NT2/D1 (cell line): ENCODE measurements around the gene PITRM1.

Source experiments
- DNase-seq: peaks from one replicate; pipeline ENCODE4 v3.0.0-alpha.2; 2011; ENCODE audit warnings: low read depth, low spot score
- H3K27me3 ChIP-seq: 2 replicates; pipeline ENCODE4 v1.6.0; 2011; ENCODE audit warnings: mild to moderate bottlenecking; ENCODE audit not compliant: insufficient read length, insufficient read depth
- H3K36me3 ChIP-seq: 2 replicates; pipeline ENCODE4 v1.6.1; 2011; ENCODE audit warnings: mild to moderate bottlenecking, low read length, mixed read lengths; ENCODE audit not compliant: insufficient read depth, insufficient read length
- H3K4me1 ChIP-seq: 2 replicates; pipeline ENCODE4 v1.5.1; 2011; ENCODE audit not compliant: insufficient read depth, insufficient read length
- H3K4me3 ChIP-seq: 2 replicates; pipeline ENCODE4 v1.5.1; 2011; ENCODE audit warnings: low read depth; ENCODE audit not compliant: insufficient read length
- H3K9ac ChIP-seq: 2 replicates; pipeline ENCODE4 v1.6.0; 2011; ENCODE audit warnings: low read depth; ENCODE audit not compliant: insufficient read length
- H3K9me3 ChIP-seq: 2 replicates; pipeline ENCODE4 v1.5.1; 2011; ENCODE audit warnings: mild to moderate bottlenecking, low read length; ENCODE audit not compliant: insufficient read depth
- SUZ12 ChIP-seq: IDR thresholded peaks from 2 replicates; pipeline ENCODE4 v1.6.1; 2011; ENCODE audit not compliant: insufficient read length, insufficient read depth; ENCODE audit errors: extremely low read depth
- YY1 ChIP-seq: IDR thresholded peaks from 2 replicates; pipeline ENCODE4 v1.6.1; 2011; ENCODE audit not compliant: insufficient read length, insufficient read depth
- ZNF274 ChIP-seq: IDR thresholded peaks from 2 replicates; pipeline ENCODE4 v1.6.1; 2011; ENCODE audit warnings: mild to moderate bottlenecking, low read depth, low read length

Gene PITRM1

GRCh38 chr10:3095373-3096139, 77.0 kb downstream of the PITRM1 start:
- Histone ChIP-seq H3K9me3 (no peaks in the 10 kb centered on the region), H3K4me3 (no peak overlapping the region), H3K4me1 (peaks cover 6% of the 10 kb centered on the region), H3K9ac (no peak overlapping the region), H3K36me3 (peaks cover 40% of the 10 kb centered on the region), H3K27me3 (no peaks in the 10 kb centered on the region)
- TF ChIP-seq YY1 (no peak), ZNF274 (no peak), SUZ12 (no peak)
- no peak for DNase-seq

DNA sequence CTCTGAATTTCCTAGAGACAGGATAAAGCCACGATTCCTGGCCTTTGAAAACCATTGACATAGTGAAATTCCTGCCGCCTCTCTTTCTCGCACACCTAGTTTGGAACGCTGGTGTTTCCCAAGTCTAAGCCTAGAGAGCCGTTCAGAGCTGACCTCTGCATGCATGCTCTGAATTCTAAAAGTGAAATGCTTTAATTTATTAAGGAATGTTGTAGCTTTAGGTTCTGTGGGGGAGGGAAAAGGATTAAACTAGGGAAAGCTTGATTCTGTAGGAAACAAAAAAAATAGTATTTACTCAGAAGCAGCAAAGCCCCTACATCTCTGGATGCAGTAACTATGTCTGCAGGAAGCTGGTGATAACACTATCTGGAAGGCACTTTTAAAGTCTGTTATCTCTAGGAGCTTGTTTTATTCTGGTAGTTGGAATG, 78.0 kb downstream of the PITRM1 start:
- H3K9ac ChIP-seq = no peak overlapping the region
- H3K4me3 ChIP-seq = no peak overlapping the region
- no peak for DNase-seq
- no peaks in the 10 kb centered on the region for H3K9me3 ChIP-seq
- H3K27me3 ChIP-seq = no peaks in the 10 kb centered on the region
- H3K4me1 ChIP-seq = peaks cover 8% of the 10 kb centered on the region
- no peak for TF ChIP-seq YY1
- no peak for TF ChIP-seq SUZ12
- TF ChIP-seq ZNF274 = no peak
- H3K36me3 ChIP-seq = peaks cover 32% of the 10 kb centered on the region

GRCh38 chr10:3093996-3094395, 78.6 kb downstream of the PITRM1 start:
- peaks cover 8% of the 10 kb centered on the region for H3K4me1 ChIP-seq
- H3K36me3 ChIP-seq = peaks cover 28% of the 10 kb centered on the region
- DNase-seq = no peak
- H3K27me3 ChIP-seq = no peaks in the 10 kb centered on the region
- no peaks in the 10 kb centered on the region for H3K9me3 ChIP-seq
- H3K9ac ChIP-seq = no peak overlapping the region
- no peak for TF ChIP-seq SUZ12
- no peak overlapping the region for H3K4me3 ChIP-seq

DNA sequence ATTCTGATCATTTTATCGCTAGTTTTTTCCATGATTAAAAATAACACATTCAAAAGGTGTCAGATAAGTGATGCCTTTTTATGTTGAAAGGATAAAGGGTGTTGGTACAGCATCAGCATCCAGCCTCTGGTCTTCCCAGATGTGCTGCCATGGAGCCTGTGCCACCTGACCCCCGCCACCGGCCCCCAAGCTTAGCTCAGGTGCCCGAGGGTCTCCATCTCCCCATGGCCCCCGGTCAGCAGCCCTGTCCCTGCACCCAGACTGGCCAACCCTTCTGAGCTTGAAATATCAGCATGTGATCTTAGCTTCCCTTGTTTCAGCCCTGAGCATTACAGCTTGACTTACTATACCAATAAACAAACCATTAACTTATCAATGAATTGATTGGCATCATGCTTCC, 80.7 kb downstream of the PITRM1 start:
- peaks cover 24% of the 10 kb centered on the region for H3K36me3 ChIP-seq
- H3K4me3 ChIP-seq = no peak overlapping the region
- DNase-seq = no peak
- peaks cover 3% of the 10 kb centered on the region for H3K4me1 ChIP-seq
- H3K9ac ChIP-seq = no peak overlapping the region
- TF ChIP-seq YY1 (no peak), ZNF274 (no peak), SUZ12 (no peak)
- H3K9me3 ChIP-seq = no peaks in the 10 kb centered on the region
- no peaks in the 10 kb centered on the region for H3K27me3 ChIP-seq

- DNase-seq = no peak
- no peak for TF ChIP-seq YY1
- no peak for TF ChIP-seq ZNF274
- no peak for TF ChIP-seq SUZ12
- Histone ChIP-seq H3K36me3 (peaks cover 31% of the 10 kb centered on the region), H3K4me1 (peaks cover 3% of the 10 kb centered on the region), H3K27me3 (no peaks in the 10 kb centered on the region), H3K4me3 (no peak overlapping the region), H3K9me3 (no peaks in the 10 kb centered on the region), H3K9ac (no peak overlapping the region)
Measured at GRCh38 chr10:3090914-3091787, 81.4 kb downstream of the PITRM1 start.

DNA sequence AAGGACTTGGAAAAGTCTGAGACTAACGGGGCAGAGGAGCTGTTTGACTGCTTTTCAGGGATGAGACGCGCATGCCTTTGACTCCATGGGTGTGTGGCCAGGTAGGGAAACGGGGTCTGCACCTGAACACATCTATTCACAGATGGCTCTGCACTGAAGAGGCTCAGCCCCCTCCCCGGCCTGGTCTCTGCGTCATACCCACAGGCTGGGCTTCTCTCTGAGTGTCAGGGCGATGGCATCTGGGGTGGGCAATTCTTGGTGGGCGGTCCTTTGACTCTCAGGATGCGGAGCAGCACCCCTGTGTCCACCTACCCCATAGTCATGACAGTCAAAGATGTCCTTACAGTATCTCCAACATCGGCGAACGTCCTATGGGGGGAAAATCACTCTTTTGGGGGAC, 82.2 kb downstream of the PITRM1 start:
- TF ChIP-seq SUZ12 = no peak
- no peak for TF ChIP-seq ZNF274
- no peak for TF ChIP-seq YY1
- no peak for DNase-seq
- no peak overlapping the region for H3K4me3 ChIP-seq
- no peak overlapping the region for H3K9ac ChIP-seq
- no peaks in the 10 kb centered on the region for H3K9me3 ChIP-seq
- peaks cover 3% of the 10 kb centered on the region for H3K4me1 ChIP-seq
- no peaks in the 10 kb centered on the region for H3K27me3 ChIP-seq
- H3K36me3 ChIP-seq = peaks cover 34% of the 10 kb centered on the region
